Endothelial cell (in vitro differentiated cells): ENCODE results near the gene SPON2. TPM values are rescaled to one million over a fixed set of nuclear protein-coding genes. Genes with fewer than 3 reads are reported as not detected.

Experiments
- DNase-seq: peaks from one replicate; pipeline ENCODE4 v3.0.0; 2021; ENCODE audit warnings: low spot score
- H3K27ac Mint-ChIP-seq: one replicate; pipeline ENCODE4 v1.8.0; 2021; ENCODE audit warnings: mixed read lengths, inconsistent platforms; ENCODE audit not compliant: unreplicated experiment
- H3K27me3 Mint-ChIP-seq: one replicate; pipeline ENCODE4 v1.8.0; 2021; ENCODE audit warnings: mild to moderate bottlenecking, moderate library complexity, mixed read lengths, inconsistent platforms; ENCODE audit not compliant: unreplicated experiment
- H3K36me3 Mint-ChIP-seq: one replicate; pipeline ENCODE4 v1.8.0; 2021; ENCODE audit warnings: mild to moderate bottlenecking, low read depth, mixed read lengths, inconsistent platforms; ENCODE audit not compliant: unreplicated experiment
- H3K4me1 Mint-ChIP-seq: one replicate; pipeline ENCODE4 v1.8.0; 2021; ENCODE audit warnings: mild to moderate bottlenecking, mixed read lengths, inconsistent platforms; ENCODE audit not compliant: unreplicated experiment
- H3K4me3 Mint-ChIP-seq: one replicate; pipeline ENCODE4 v1.8.0; 2021; ENCODE audit warnings: mild to moderate bottlenecking, mixed read lengths, inconsistent platforms; ENCODE audit not compliant: unreplicated experiment
- H3K9me3 Mint-ChIP-seq: one replicate; pipeline ENCODE4 v1.8.0; 2021; ENCODE audit warnings: mixed read lengths, inconsistent platforms; ENCODE audit not compliant: unreplicated experiment
- total RNA-seq: library from RNA; stranded (reverse); fragmentation: NEBNext Ultra II Directional; extraction: Animal tissue kit (Norgen Biotek cat#: 25700); gene quantifications from one replicate; pipeline ENCODE4 v1.2.1, GENCODE V29; 2021; ENCODE audit not compliant: unreplicated experiment
- TF ChIP-seq, protein P1 (sequence below): fragments of 200-600 bp; sonication (generic); IDR thresholded peaks from one replicate; pipeline ENCODE4 v1.5.0; 2021; ENCODE audit warnings: antibody characterized with exemption; ENCODE audit not compliant: unreplicated experiment

SPON2 gene
- total RNA-seq, 1 donor from 2014 or later: 0.97 TPM

DNA sequence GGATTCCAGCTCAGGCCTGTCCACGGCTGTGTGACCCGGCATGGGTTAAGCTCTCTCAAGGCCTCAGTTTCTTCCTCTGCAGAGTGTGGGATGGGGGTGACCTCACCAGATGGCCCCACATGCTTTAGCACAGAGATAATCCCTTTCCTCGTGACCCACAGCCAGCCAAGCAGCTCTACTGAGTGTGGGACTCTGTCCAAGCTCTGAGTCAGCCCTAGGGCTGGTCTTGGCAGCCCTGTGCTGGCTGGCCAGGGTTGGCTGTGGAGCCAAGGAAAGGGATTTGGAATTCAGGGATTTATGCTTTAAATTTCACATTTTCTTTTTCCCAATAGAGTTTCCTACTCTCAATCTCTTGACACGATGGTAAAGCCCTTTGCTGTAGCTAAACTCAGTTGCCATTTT lies 19.7 kb upstream of the SPON2 start:
- no peak overlapping the region for H3K27ac Mint-ChIP-seq
- TF ChIP-seq, protein P1, sequence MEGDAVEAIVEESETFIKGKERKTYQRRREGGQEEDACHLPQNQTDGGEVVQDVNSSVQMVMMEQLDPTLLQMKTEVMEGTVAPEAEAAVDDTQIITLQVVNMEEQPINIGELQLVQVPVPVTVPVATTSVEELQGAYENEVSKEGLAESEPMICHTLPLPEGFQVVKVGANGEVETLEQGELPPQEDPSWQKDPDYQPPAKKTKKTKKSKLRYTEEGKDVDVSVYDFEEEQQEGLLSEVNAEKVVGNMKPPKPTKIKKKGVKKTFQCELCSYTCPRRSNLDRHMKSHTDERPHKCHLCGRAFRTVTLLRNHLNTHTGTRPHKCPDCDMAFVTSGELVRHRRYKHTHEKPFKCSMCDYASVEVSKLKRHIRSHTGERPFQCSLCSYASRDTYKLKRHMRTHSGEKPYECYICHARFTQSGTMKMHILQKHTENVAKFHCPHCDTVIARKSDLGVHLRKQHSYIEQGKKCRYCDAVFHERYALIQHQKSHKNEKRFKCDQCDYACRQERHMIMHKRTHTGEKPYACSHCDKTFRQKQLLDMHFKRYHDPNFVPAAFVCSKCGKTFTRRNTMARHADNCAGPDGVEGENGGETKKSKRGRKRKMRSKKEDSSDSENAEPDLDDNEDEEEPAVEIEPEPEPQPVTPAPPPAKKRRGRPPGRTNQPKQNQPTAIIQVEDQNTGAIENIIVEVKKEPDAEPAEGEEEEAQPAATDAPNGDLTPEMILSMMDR: no peak

DNA sequence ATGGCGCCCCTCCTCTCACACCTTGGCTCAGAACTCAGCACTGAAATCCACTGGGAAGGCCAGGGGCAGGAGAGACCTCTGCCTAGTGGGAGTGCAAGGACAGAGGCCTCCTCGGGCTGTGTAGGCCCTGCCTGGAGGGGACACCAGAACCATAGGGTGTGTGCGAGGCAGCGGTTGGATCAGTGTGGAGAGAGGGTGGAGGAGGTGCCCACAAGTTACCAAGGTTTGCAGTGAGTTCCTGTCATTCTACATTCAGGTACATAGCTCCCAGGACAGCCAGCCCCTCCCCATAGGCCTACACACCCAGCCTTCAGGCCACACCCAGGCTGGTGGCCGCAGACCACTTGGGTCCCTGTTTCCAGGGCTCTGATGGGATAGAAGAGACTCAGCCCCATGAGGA lies 19.2 kb upstream of the SPON2 start:
- Mint-ChIP-seq H3K36me3 (no peaks in the 10 kb centered on the region), H3K27ac (no peak overlapping the region), H3K27me3 (no peaks in the 10 kb centered on the region), H3K9me3 (no peaks in the 10 kb centered on the region), H3K4me3 (no peak overlapping the region), H3K4me1 (no peaks in the 10 kb centered on the region)
- DNase-seq: no peak
- TF ChIP-seq, protein P1: no peak

More for the DNA sequence above, 19.7 kb upstream of the SPON2 start:
- no peak for DNase-seq
- H3K9me3 Mint-ChIP-seq: no peaks in the 10 kb centered on the region
- no peaks in the 10 kb centered on the region for H3K4me1 Mint-ChIP-seq
- no peaks in the 10 kb centered on the region for H3K36me3 Mint-ChIP-seq
- H3K27me3 Mint-ChIP-seq: no peaks in the 10 kb centered on the region
- H3K4me3 Mint-ChIP-seq: no peak overlapping the region

DNA sequence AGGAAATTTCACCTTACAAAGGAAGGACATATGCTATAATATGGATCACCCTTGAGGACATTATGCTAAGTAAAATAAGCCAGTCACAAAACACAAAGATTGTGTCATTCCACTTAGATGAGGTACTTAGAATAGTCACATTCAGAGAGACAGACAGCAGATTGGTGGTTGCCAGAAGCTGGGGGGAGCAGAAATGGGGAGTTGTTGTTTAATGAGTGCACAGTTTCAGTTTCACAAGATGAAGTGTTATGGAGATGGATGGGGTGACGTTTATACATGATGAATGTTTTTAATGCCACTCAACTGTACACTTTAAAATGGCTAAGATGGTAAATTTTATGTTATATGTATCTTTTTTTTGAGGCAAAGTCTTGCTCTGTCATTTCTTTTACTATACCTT lies 14.8 kb upstream of the SPON2 start:
- no peaks in the 10 kb centered on the region for H3K4me1 Mint-ChIP-seq
- no peaks in the 10 kb centered on the region for H3K9me3 Mint-ChIP-seq
- no peak overlapping the region for H3K4me3 Mint-ChIP-seq
- no peaks in the 10 kb centered on the region for H3K36me3 Mint-ChIP-seq
- peaks cover 3% of the 10 kb centered on the region for H3K27me3 Mint-ChIP-seq
- DNase-seq: no peak
- TF ChIP-seq, protein P1: no peak
- no peak overlapping the region for H3K27ac Mint-ChIP-seq

DNA sequence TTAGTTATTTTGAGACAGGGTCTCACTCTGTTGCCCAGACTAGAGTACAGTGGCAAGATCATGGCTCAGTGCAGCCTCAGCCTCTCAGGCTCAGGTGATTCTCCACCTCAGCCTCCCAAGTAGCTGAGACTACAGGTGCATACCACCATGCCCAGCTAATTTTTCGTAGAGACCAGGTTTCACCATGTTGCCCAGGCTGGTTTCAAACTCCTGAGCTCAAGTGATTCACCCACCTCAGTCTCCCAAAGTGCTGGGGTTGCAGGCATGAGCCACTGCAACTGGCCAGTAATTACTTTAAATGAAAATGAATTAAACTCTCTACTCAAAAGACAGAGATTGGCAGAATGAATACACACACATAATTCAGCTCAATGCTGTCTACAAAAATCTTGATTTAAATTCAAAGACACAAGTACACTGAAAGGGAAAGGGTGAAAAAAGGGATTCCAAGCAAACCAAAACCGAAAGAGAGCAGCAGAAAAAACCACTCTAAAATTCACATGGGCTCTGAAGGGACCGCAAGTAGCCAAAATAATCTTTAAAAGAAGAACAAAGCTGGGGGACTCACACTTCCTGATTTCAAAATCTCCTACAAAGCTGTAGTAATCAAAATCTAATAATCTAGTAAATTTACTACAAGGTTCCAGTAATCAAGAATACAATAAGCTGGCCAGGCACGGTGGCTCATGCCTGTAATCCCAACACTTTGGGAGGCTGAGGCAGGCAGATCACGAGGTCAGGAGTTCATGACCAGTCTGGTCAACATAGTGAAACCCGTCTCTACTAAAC lies 11.8 kb upstream of the SPON2 start:
- Mint-ChIP-seq H3K4me3 (no peak overlapping the region), H3K27me3 (peaks cover 5% of the 10 kb centered on the region), H3K9me3 (peaks cover 10% of the 10 kb centered on the region), H3K27ac (no peak overlapping the region), H3K36me3 (peaks cover 10% of the 10 kb centered on the region), H3K4me1 (no peaks in the 10 kb centered on the region)
- TF ChIP-seq, protein P1: no peak
- DNase-seq: no peak

DNA sequence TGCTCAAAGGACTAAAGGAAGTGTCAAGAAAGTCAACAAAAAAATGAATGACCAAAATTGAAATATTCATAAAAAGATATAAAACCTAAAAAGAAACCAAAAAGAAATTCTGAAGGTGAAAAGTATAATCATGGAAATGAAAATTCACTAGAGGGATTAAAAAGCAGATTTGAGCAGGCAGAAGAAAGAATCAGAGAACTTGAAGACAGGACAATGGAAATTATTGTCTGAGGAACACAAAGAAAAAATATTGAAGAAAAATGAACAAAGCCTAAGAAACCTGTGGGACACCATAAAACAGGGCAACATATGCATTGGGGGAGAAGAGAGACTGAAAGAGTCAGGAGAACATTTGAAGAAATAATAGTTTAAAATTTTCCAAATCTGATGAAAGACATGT lies 9.9 kb upstream of the SPON2 start:
- peaks cover 10% of the 10 kb centered on the region for H3K36me3 Mint-ChIP-seq
- peaks cover 10% of the 10 kb centered on the region for H3K9me3 Mint-ChIP-seq
- H3K27me3 Mint-ChIP-seq: peaks cover 5% of the 10 kb centered on the region
- H3K27ac Mint-ChIP-seq: no peak overlapping the region
- no peaks in the 10 kb centered on the region for H3K4me1 Mint-ChIP-seq
- TF ChIP-seq, protein P1: no peak
- H3K4me3 Mint-ChIP-seq: no peak overlapping the region
- DNase-seq: no peak
